ENCODE data around the gene OCA2.
"Not testable (repeated sequence)": the region's sequence is repeated elsewhere in the genome, so short reads cannot be mapped to it uniquely, and the experiment has no call there.

OCA2 gene

GRCh38 chr15:28013480-28013879, 85.6 kb downstream of the OCA2 start:
- DNase-seq (ENCODE audit: low read depth), result no peak
- no peak overlapping the region for H3K4me3 ChIP-seq (ENCODE audit: low read depth, low read length)
- no peak for TF ChIP-seq CTCF (IDR thresholded peaks at IDR 0.05; ENCODE audit: low read depth, low read length)
- no peak for TF ChIP-seq MAX (IDR thresholded peaks at IDR 0.05; ENCODE audit: low read depth, low read length)
- TF ChIP-seq POLR2A (IDR thresholded peaks at IDR 0.05; ENCODE audit: extremely low read depth, insufficient read length), result no peak
- no peak for TF ChIP-seq MYC (IDR thresholded peaks at IDR 0.05; ENCODE audit: low read depth, low read length)

GRCh38 chr15:28012231-28012630, 86.9 kb downstream of the OCA2 start:
- DNase-seq (ENCODE audit: low read depth), result no peak
- no peak for TF ChIP-seq MYC (IDR thresholded peaks at IDR 0.05; ENCODE audit: low read depth, low read length)
- no peak for TF ChIP-seq POLR2A (IDR thresholded peaks at IDR 0.05; ENCODE audit: extremely low read depth, insufficient read length)
- no peak for TF ChIP-seq MAX (IDR thresholded peaks at IDR 0.05; ENCODE audit: low read depth, low read length)
- no peak for TF ChIP-seq CTCF (IDR thresholded peaks at IDR 0.05; ENCODE audit: low read depth, low read length)
- H3K4me3 ChIP-seq (ENCODE audit: low read depth, low read length), result no peak overlapping the region

- H3K4me3 ChIP-seq (ENCODE audit: low read depth, low read length); DNase-seq (ENCODE audit: low read depth): not testable (repeated sequence)
These were observed 90.9 kb downstream of the OCA2 start for GRCh38 chr15:28008175-28008574.

- no peak for TF ChIP-seq POLR2A (IDR thresholded peaks at IDR 0.05; ENCODE audit: extremely low read depth, insufficient read length)
- no peak for TF ChIP-seq MAX (IDR thresholded peaks at IDR 0.05; ENCODE audit: low read depth, low read length)
- TF ChIP-seq CTCF (IDR thresholded peaks at IDR 0.05; ENCODE audit: low read depth, low read length), result no peak
- no peak for TF ChIP-seq MYC (IDR thresholded peaks at IDR 0.05; ENCODE audit: low read depth, low read length)
- no peak for DNase-seq (ENCODE audit: low read depth)
- no peak overlapping the region for H3K4me3 ChIP-seq (ENCODE audit: low read depth, low read length)
These were observed 92.8 kb downstream of the OCA2 start for GRCh38 chr15:28006116-28006905.

- no peak for DNase-seq (ENCODE audit: low read depth)
- TF ChIP-seq CTCF (IDR thresholded peaks at IDR 0.05; ENCODE audit: low read depth, low read length), result no peak
- TF ChIP-seq MYC (IDR thresholded peaks at IDR 0.05; ENCODE audit: low read depth, low read length), result no peak
These were observed 94.0 kb downstream of the OCA2 start for GRCh38 chr15:28005004-28005527.

GRCh38 chr15:28004143-28005003, 94.7 kb downstream of the OCA2 start:
- TF ChIP-seq CTCF (IDR thresholded peaks at IDR 0.05; ENCODE audit: low read depth, low read length), result no peak
- TF ChIP-seq POLR2A (IDR thresholded peaks at IDR 0.05; ENCODE audit: extremely low read depth, insufficient read length), result no peak
- no peak for TF ChIP-seq MAX (IDR thresholded peaks at IDR 0.05; ENCODE audit: low read depth, low read length)
- no peak for TF ChIP-seq MYC (IDR thresholded peaks at IDR 0.05; ENCODE audit: low read depth, low read length)
- H3K4me3 ChIP-seq (ENCODE audit: low read depth, low read length), result no peak overlapping the region
- DNase-seq (ENCODE audit: low read depth), result no peak

More at GRCh38 chr15:28005004-28005527, 94.0 kb downstream of the OCA2 start:
- no peak overlapping the region for H3K4me3 ChIP-seq (ENCODE audit: low read depth, low read length)

Data from NB4 (cell line).